Suprapubic skin (tissue), 4 donors: Measurements from ENCODE around the gene APRT.

ENCODE experiments used
- POLR2A ChIP-seq, 2 donors: fragments of 450-650 bp; IDR thresholded peaks; one replicate each; pipeline ENCODE4 v1.6.1; 2017; ENCODE audit warnings: antibody characterized with exemption in 2 of 2, mild to moderate bottlenecking in 2 of 2, moderate library complexity in 2 of 2
- POLR2AphosphoS5 ChIP-seq, 3 donors: sonication (generic); formaldehyde crosslinking; IDR thresholded peaks; one replicate each; pipeline ENCODE4 v1.6.1; 2017; ENCODE audit warnings: antibody characterized with exemption in 3 of 3

DNA sequence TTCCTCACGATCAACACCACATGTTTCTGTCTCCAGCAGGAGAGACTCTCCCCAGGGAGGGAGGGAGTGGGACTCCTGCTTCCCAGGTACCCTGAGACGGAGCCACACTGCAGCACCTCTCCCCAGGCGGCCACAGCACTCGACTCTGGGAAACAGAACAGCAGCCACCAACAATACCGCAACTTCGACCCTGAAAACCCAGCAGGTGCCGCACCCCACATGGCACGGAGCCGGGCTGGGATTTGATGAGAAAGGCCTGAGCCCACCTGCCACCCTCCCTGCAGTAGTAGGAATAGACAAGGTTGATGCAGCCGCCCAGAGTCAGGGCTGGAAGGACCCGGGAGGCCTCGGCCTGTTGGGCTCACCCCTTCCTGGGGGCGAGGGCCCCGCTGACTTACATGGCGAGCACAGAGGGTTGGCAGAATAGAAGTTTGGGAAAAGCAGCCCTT lies 30.6 kb upstream of the APRT start:
- TF ChIP-seq POLR2AphosphoS5 (IDR thresholded peaks at IDR 0.05) (no peak), POLR2A (IDR thresholded peaks at IDR 0.05) (no peak)
